Hepatocyte (in vitro differentiated cells): ENCODE data around the gene GPR25.

ENCODE experiments used
- EZH2 ChIP-seq: fragments of 200-600 bp; sonication (generic); IDR thresholded peaks from 2 replicates; pipeline ENCODE4 v1.6.1; 2016; ENCODE audit warnings: antibody characterized with exemption, mild to moderate bottlenecking, borderline replicate concordance
- EZH2phosphoT487 ChIP-seq: fragments of 200-600 bp; sonication (generic); IDR thresholded peaks from one replicate; pipeline ENCODE4 v1.6.1; 2018; ENCODE audit warnings: antibody characterized with exemption, mild to moderate bottlenecking, low read depth, moderate library complexity; ENCODE audit not compliant: unreplicated experiment, severe bottlenecking
- TF ChIP-seq, protein P1 (sequence below): fragments of 200-600 bp; sonication (generic); IDR thresholded peaks from 2 replicates; pipeline ENCODE4 v1.5.1; 2016; ENCODE audit warnings: antibody characterized with exemption, mild to moderate bottlenecking; ENCODE audit not compliant: poor library complexity

DNA sequence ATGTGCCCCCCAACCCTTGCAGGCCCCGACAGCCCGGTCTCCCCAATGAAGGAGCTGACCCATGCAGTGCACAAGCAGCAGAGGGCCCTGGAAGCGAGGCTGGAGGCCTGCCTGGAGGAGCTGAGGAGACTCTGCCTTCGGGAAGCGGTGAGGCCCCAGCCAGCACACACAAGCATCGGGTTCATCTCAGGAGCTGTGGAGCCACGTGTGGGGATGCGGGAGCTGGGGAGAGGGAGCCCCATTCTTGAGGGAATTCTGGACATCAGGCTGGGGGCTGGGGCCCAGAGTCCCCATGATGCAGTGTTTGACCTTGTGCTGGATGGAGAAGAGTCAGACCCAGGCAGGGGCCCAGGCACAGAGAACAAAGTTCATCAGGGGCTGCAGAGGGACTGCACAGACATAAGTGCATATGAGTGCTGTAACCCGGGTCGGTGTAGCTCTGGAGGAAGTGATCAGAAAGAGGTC is 26.7 kb downstream of the GPR25 start:
- TF ChIP-seq, protein P1, sequence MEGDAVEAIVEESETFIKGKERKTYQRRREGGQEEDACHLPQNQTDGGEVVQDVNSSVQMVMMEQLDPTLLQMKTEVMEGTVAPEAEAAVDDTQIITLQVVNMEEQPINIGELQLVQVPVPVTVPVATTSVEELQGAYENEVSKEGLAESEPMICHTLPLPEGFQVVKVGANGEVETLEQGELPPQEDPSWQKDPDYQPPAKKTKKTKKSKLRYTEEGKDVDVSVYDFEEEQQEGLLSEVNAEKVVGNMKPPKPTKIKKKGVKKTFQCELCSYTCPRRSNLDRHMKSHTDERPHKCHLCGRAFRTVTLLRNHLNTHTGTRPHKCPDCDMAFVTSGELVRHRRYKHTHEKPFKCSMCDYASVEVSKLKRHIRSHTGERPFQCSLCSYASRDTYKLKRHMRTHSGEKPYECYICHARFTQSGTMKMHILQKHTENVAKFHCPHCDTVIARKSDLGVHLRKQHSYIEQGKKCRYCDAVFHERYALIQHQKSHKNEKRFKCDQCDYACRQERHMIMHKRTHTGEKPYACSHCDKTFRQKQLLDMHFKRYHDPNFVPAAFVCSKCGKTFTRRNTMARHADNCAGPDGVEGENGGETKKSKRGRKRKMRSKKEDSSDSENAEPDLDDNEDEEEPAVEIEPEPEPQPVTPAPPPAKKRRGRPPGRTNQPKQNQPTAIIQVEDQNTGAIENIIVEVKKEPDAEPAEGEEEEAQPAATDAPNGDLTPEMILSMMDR, result no peak
- TF ChIP-seq EZH2phosphoT487 (no peak), EZH2 (no peak)
